HEK293T (cell line): ENCODE data around the gene KCNH1.

Experiments
- CTCF ChIA-PET: fragments of 350-600 bp; formaldehyde crosslinking; extraction: SDS; loops from one replicate; lab custom pipeline; 2021; ENCODE audit warnings: antibody characterized with exemption, inconsistent platforms; lab: Yijun Ruan, JAX
- POLR2A ChIA-PET: fragments of 350-600 bp; formaldehyde crosslinking; extraction: SDS; loops from one replicate; lab custom pipeline; 2020; ENCODE audit warnings: antibody characterized with exemption, inconsistent platforms; lab: Yijun Ruan, JAX
- DNase-seq: peaks from one replicate; pipeline ENCODE4 v3.0.0; 2012; ENCODE audit warnings: mixed read lengths; ENCODE audit errors: extremely low spot score
- ARNT ChIP-seq: fragments of 450-650 bp; IDR thresholded peaks from 2 replicates; pipeline ENCODE4 v1.6.1; 2017; ENCODE audit warnings: mild to moderate bottlenecking
- BHLHE40 ChIP-seq: fragments of 450-650 bp; IDR thresholded peaks from 2 replicates; pipeline ENCODE4 v1.6.1; 2016; ENCODE audit warnings: mild to moderate bottlenecking, moderate library complexity, borderline replicate concordance
- CTBP1 ChIP-seq: fragments of 450-650 bp; IDR thresholded peaks from 2 replicates; pipeline ENCODE4 v1.6.1; 2016; ENCODE audit warnings: borderline replicate concordance
- ELF4 ChIP-seq: fragments of 450-650 bp; IDR thresholded peaks from 2 replicates; pipeline ENCODE4 v1.6.1; 2017; ENCODE audit warnings: antibody characterized with exemption
- FOXA1 ChIP-seq: fragments of 450-650 bp; IDR thresholded peaks from 2 replicates; pipeline ENCODE4 v1.6.1; 2016; ENCODE audit warnings: mild to moderate bottlenecking
- FOXK2 ChIP-seq: fragments of 450-650 bp; IDR thresholded peaks from 2 replicates; pipeline ENCODE4 v1.6.1; 2016; ENCODE audit warnings: mild to moderate bottlenecking
- FOXM1 ChIP-seq: fragments of 450-650 bp; IDR thresholded peaks from 2 replicates; pipeline ENCODE4 v1.6.1; 2017; ENCODE audit warnings: mild to moderate bottlenecking, borderline replicate concordance
- HDGF ChIP-seq: fragments of 450-650 bp; IDR thresholded peaks from 2 replicates; pipeline ENCODE4 v1.6.1; 2017; ENCODE audit warnings: antibody characterized with exemption, borderline replicate concordance
- L3MBTL2 ChIP-seq: fragments of 450-650 bp; conservative IDR thresholded peaks from 2 replicates; pipeline ENCODE4 v1.6.1; 2016; ENCODE audit warnings: mild to moderate bottlenecking
- LEF1 ChIP-seq: fragments of 450-650 bp; IDR thresholded peaks from 2 replicates; pipeline ENCODE4 v1.6.1; 2017; ENCODE audit warnings: mild to moderate bottlenecking, borderline replicate concordance
- NFRKB ChIP-seq: fragments of 450-650 bp; IDR thresholded peaks from 2 replicates; pipeline ENCODE4 v1.6.1; 2016; ENCODE audit warnings: mild to moderate bottlenecking, moderate library complexity
- SP1 ChIP-seq: fragments of 450-650 bp; IDR thresholded peaks from 2 replicates; pipeline ENCODE4 v1.6.1; 2017
- SUZ12 ChIP-seq: fragments of 450-650 bp; IDR thresholded peaks from 2 replicates; pipeline ENCODE4 v1.6.1; 2016; ENCODE audit warnings: mild to moderate bottlenecking
- TARDBP ChIP-seq: fragments of 450-650 bp; IDR thresholded peaks from 2 replicates; pipeline ENCODE4 v1.6.1; 2016
- ZNF384 ChIP-seq: fragments of 450-650 bp; IDR thresholded peaks from 2 replicates; pipeline ENCODE4 v1.6.1; 2016
- TF ChIP-seq, protein P1 (sequence below): fragments of 450-650 bp; IDR thresholded peaks from 2 replicates; pipeline ENCODE4 v1.6.1; 2016

Gene KCNH1

DNA sequence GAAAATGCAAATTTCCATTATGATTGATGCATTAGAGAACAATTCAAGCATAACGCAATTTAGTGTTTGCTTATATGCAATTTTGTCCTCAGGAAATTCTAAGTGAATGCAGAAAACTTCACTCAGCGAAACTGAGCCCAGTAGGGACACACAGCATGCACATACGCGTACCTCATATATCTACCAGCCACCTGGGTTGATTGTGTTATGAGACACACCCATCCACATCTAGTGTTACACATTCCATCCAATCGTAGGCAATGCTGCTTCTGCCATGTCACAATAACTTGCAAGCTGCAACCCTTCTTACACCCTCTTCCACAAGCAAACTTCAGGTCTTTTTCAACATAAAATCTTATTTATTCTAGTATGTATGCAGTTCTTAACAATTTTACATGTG, 492.4 kb downstream of the KCNH1 start:
- ChIA-PET POLR2A (no interaction called here), CTCF (no interaction called here)
- DNase-seq, result no peak
- TF ChIP-seq CTBP1 (no peak), FOXK2 (no peak), L3MBTL2 (no peak), BHLHE40 (no peak), FOXM1 (no peak), NFRKB (no peak), FOXA1 (no peak), TARDBP (no peak), SUZ12 (no peak), LEF1 (no peak), ARNT (no peak), HDGF (no peak), ZNF384 (no peak), ELF4 (no peak), SP1 (no peak)
- TF ChIP-seq, protein P1, sequence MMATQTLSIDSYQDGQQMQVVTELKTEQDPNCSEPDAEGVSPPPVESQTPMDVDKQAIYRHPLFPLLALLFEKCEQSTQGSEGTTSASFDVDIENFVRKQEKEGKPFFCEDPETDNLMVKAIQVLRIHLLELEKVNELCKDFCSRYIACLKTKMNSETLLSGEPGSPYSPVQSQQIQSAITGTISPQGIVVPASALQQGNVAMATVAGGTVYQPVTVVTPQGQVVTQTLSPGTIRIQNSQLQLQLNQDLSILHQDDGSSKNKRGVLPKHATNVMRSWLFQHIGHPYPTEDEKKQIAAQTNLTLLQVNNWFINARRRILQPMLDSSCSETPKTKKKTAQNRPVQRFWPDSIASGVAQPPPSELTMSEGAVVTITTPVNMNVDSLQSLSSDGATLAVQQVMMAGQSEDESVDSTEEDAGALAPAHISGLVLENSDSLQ, result no peak

- ChIA-PET CTCF (no interaction called here), POLR2A (no interaction called here)
- TF ChIP-seq ARNT (no peak), SUZ12 (no peak), LEF1 (no peak)
- TF ChIP-seq, protein P1, result no peak
- no peak for DNase-seq
These were observed 498.8 kb downstream of the KCNH1 start for GRCh38 chr1:210635108-210635507.

GRCh38 chr1:210633636-210634035, 500.3 kb downstream of the KCNH1 start:
- no peak for TF ChIP-seq ZNF384
- TF ChIP-seq CTBP1, result no peak
- no peak for TF ChIP-seq HDGF
- no peak for TF ChIP-seq ARNT
- no peak for TF ChIP-seq NFRKB
- TF ChIP-seq, protein P1, result no peak
- no peak for TF ChIP-seq SUZ12
- no peak for TF ChIP-seq FOXM1
- TF ChIP-seq BHLHE40, result no peak
- TF ChIP-seq L3MBTL2, result no peak
- TF ChIP-seq FOXK2, result no peak
- TF ChIP-seq LEF1, result no peak
- no peak for TF ChIP-seq ELF4
- POLR2A ChIA-PET, result no interaction called here
- CTCF ChIA-PET, result no interaction called here
- DNase-seq, result no peak

DNA sequence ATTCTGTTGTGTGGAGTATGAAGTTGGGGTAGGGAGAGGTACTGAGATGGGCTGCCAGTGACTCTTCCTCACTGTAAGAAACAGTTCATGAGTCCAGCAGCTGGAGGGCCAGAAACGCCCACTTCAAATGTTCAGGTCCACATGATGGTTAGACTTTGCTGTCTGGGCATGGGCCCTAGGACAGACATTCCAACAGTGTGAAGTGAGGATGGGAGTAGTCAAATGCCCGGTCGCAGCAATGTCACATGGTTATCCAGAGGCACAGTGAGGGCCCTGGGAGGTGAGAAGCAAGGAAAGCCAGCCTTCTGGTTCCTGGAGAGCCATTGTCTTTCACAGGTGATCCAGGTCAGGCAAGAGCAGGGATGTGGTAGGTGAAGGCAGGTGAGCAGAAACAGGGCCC, 500.8 kb downstream of the KCNH1 start:
- no peak for DNase-seq
- ChIA-PET POLR2A (no interaction called here), CTCF (no interaction called here)
- TF ChIP-seq, protein P1, result no peak
- TF ChIP-seq TARDBP (no peak), ARNT (no peak)

DNA sequence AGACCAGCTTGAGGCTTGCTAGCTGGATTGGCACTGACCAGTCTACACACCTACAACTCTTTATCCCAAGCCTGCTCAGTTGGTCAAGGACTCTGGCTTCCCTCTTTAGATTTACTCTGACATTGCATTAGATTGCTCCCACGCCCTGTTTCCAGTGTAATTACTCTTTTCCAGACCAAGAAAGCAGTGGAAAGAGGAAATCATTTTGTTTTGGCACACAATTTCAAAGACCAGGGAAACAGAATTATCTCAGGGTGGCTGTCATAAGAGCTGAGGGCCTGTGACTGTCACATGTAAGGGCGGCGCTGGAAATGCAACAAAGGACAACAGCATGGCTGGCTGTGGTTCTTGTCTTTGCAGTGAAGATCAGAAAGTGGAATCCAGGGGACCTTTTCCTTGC, 502.5 kb downstream of the KCNH1 start:
- CTCF ChIA-PET, result no interaction called here
- TF ChIP-seq, protein P1, result no peak
- TF ChIP-seq BHLHE40 (no peak), HDGF (no peak), ZNF384 (no peak), SUZ12 (no peak), ELF4 (no peak), FOXA1 (no peak), SP1 (no peak), FOXK2 (no peak), TARDBP (no peak), ARNT (no peak), L3MBTL2 (no peak), LEF1 (no peak), NFRKB (no peak), FOXM1 (no peak), CTBP1 (no peak)
- DNase-seq, result no peak
- POLR2A ChIA-PET, result no interaction called here

DNA sequence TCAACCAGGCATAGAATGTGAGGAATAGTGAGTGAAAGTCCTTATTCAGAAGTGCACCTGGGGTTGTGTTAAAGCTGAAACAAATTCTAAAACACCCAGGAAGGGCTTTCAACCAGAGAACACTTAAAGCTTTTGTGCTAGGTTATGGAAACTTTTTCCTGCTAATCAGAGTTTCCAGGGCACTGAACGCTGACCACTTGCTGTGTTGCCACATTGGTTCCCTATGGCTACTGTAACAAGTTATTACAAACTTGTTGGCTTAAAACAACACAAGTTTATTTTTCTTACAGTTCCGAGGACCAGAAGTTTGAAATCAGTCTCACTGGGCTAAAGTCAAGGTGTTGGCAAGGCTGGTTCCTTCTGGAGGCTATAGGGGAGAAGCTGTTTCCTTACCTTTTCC, 504.7 kb downstream of the KCNH1 start:
- TF ChIP-seq SP1 (no peak), FOXA1 (no peak), ELF4 (no peak), BHLHE40 (no peak), L3MBTL2 (no peak), HDGF (no peak), SUZ12 (no peak), LEF1 (no peak), NFRKB (no peak), FOXM1 (no peak), FOXK2 (no peak), ARNT (no peak)
- TF ChIP-seq, protein P1, result no peak
- ChIA-PET POLR2A (no interaction called here), CTCF (no interaction called here)
- no peak for DNase-seq
